Measurements from ENCODE around the gene DNAJC1.

DNA sequence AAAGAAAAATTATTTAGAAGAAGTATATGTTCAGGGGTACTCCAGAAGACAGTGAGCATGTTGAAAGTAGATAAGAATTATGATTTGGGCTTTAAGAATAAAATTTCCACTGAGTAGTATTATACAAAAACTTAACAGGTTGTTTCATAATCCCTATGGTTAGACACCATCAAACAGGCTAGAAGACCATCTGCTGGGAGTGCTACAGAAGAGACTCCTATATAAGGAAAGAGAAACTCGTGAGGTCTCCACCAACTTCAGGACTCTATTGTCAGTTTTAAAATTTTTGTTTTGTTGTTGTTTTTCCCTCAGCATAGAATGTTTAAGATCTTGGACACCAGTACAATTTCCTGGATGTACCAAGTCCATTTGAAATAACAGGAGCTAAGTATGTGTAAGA lies 13.1 kb downstream of the DNAJC1 start:
- TF ChIP-seq, protein P1, sequence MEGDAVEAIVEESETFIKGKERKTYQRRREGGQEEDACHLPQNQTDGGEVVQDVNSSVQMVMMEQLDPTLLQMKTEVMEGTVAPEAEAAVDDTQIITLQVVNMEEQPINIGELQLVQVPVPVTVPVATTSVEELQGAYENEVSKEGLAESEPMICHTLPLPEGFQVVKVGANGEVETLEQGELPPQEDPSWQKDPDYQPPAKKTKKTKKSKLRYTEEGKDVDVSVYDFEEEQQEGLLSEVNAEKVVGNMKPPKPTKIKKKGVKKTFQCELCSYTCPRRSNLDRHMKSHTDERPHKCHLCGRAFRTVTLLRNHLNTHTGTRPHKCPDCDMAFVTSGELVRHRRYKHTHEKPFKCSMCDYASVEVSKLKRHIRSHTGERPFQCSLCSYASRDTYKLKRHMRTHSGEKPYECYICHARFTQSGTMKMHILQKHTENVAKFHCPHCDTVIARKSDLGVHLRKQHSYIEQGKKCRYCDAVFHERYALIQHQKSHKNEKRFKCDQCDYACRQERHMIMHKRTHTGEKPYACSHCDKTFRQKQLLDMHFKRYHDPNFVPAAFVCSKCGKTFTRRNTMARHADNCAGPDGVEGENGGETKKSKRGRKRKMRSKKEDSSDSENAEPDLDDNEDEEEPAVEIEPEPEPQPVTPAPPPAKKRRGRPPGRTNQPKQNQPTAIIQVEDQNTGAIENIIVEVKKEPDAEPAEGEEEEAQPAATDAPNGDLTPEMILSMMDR (IDR thresholded peaks at IDR 0.05), result no peak
- no peak for TF ChIP-seq CREB1 (CRISPR knock-in tag; IDR thresholded peaks at IDR 0.05)
- no peak for TF ChIP-seq GRHL2 (CRISPR knock-in tag; IDR thresholded peaks at IDR 0.05; ENCODE audit: insufficient replicate concordance, severe bottlenecking)
- TF ChIP-seq KAT7 (CRISPR knock-in tag; IDR thresholded peaks at IDR 0.05; ENCODE audit: borderline replicate concordance), result no peak
- TF ChIP-seq, protein P2, sequence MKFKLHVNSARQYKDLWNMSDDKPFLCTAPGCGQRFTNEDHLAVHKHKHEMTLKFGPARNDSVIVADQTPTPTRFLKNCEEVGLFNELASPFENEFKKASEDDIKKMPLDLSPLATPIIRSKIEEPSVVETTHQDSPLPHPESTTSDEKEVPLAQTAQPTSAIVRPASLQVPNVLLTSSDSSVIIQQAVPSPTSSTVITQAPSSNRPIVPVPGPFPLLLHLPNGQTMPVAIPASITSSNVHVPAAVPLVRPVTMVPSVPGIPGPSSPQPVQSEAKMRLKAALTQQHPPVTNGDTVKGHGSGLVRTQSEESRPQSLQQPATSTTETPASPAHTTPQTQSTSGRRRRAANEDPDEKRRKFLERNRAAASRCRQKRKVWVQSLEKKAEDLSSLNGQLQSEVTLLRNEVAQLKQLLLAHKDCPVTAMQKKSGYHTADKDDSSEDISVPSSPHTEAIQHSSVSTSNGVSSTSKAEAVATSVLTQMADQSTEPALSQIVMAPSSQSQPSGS (CRISPR knock-in tag; IDR thresholded peaks at IDR 0.05; ENCODE audit: borderline replicate concordance, low read depth), result no peak
- TF ChIP-seq, protein P3, sequence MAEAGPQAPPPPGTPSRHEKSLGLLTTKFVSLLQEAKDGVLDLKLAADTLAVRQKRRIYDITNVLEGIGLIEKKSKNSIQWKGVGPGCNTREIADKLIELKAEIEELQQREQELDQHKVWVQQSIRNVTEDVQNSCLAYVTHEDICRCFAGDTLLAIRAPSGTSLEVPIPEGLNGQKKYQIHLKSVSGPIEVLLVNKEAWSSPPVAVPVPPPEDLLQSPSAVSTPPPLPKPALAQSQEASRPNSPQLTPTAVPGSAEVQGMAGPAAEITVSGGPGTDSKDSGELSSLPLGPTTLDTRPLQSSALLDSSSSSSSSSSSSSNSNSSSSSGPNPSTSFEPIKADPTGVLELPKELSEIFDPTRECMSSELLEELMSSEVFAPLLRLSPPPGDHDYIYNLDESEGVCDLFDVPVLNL (CRISPR knock-in tag; IDR thresholded peaks at IDR 0.05; ENCODE audit: borderline replicate concordance, low read depth), result no peak
- no peak for TF ChIP-seq FOXJ3 (CRISPR knock-in tag; IDR thresholded peaks at IDR 0.05; ENCODE audit: borderline replicate concordance)
- TF ChIP-seq FOXK1 (CRISPR knock-in tag; IDR thresholded peaks at IDR 0.05), result no peak
- TF ChIP-seq, protein P4, sequence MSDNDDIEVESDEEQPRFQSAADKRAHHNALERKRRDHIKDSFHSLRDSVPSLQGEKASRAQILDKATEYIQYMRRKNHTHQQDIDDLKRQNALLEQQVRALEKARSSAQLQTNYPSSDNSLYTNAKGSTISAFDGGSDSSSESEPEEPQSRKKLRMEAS (CRISPR knock-in tag; IDR thresholded peaks at IDR 0.05), result no peak

Data from WTC11 (cell line).